ENCODE data around the gene LCLAT1.
"Not testable (repeated sequence)": the region's sequence is repeated elsewhere in the genome, so short reads cannot be mapped to it uniquely, and the experiment has no call there.

The LCLAT1 gene

GRCh38 chr2:30504731-30505130, 57.7 kb downstream of the LCLAT1 start:
- Mint-ChIP-seq H3K9me3 (ENCODE audit: low read depth) (peaks cover 3% of the 10 kb centered on the region), H3K36me3 (peaks cover 20% of the 10 kb centered on the region), H3K27ac (peak overlapping the region; percentile 93), H3K4me3 (no peak overlapping the region), H3K27me3 (no peaks in the 10 kb centered on the region), H3K4me1 (ENCODE audit: low read depth) (peaks cover 63% of the 10 kb centered on the region)

- H3K4me1 Mint-ChIP-seq (ENCODE audit: low read depth) = peaks cover 72% of the 10 kb centered on the region
- H3K4me3 Mint-ChIP-seq = no peak overlapping the region
- peak overlapping the region; percentile 93 for H3K27ac Mint-ChIP-seq
- peaks cover 18% of the 10 kb centered on the region for H3K36me3 Mint-ChIP-seq
- no peaks in the 10 kb centered on the region for H3K9me3 Mint-ChIP-seq (ENCODE audit: low read depth)
- H3K27me3 Mint-ChIP-seq = no peaks in the 10 kb centered on the region
These were observed 58.6 kb downstream of the LCLAT1 start for GRCh38 chr2:30505500-30506180.

GRCh38 chr2:30507460-30507859, 60.4 kb downstream of the LCLAT1 start:
- not testable (repeated sequence) for H3K27ac Mint-ChIP-seq; H3K9me3 Mint-ChIP-seq (ENCODE audit: low read depth); H3K4me3 Mint-ChIP-seq; H3K27me3 Mint-ChIP-seq; H3K36me3 Mint-ChIP-seq
- peaks cover 81% of the 10 kb centered on the region for H3K4me1 Mint-ChIP-seq (ENCODE audit: low read depth)

- H3K4me3 Mint-ChIP-seq = no peak overlapping the region
- peaks cover 78% of the 10 kb centered on the region for H3K4me1 Mint-ChIP-seq (ENCODE audit: low read depth)
These were observed 62.7 kb downstream of the LCLAT1 start for GRCh38 chr2:30509716-30510115.

GRCh38 chr2:30510409-30510808, 63.4 kb downstream of the LCLAT1 start:
- peaks cover 77% of the 10 kb centered on the region for H3K4me1 Mint-ChIP-seq (ENCODE audit: low read depth)
- no peaks in the 10 kb centered on the region for H3K9me3 Mint-ChIP-seq (ENCODE audit: low read depth)
- H3K4me3 Mint-ChIP-seq = no peak overlapping the region
- no peaks in the 10 kb centered on the region for H3K27me3 Mint-ChIP-seq
- H3K36me3 Mint-ChIP-seq = peaks cover 14% of the 10 kb centered on the region
- H3K27ac Mint-ChIP-seq = no peak overlapping the region

More at GRCh38 chr2:30509716-30510115, 62.7 kb downstream of the LCLAT1 start:
- Mint-ChIP-seq H3K27me3 (no peaks in the 10 kb centered on the region), H3K27ac (no peak overlapping the region), H3K9me3 (ENCODE audit: low read depth) (no peaks in the 10 kb centered on the region), H3K36me3 (peaks cover 10% of the 10 kb centered on the region)

- Mint-ChIP-seq H3K36me3 (peaks cover 19% of the 10 kb centered on the region), H3K4me3 (no peak overlapping the region), H3K4me1 (ENCODE audit: low read depth) (peaks cover 69% of the 10 kb centered on the region), H3K9me3 (ENCODE audit: low read depth) (no peaks in the 10 kb centered on the region), H3K27me3 (no peaks in the 10 kb centered on the region), H3K27ac (no peak overlapping the region)
These were observed 64.4 kb downstream of the LCLAT1 start for GRCh38 chr2:30511122-30512083.

GRCh38 chr2:30512243-30512886, 65.3 kb downstream of the LCLAT1 start:
- Mint-ChIP-seq H3K36me3 (peaks cover 20% of the 10 kb centered on the region), H3K27me3 (no peaks in the 10 kb centered on the region), H3K4me3 (no peak overlapping the region)

GRCh38 chr2:30513649-30514048, 66.6 kb downstream of the LCLAT1 start:
- Mint-ChIP-seq H3K36me3 (peaks cover 21% of the 10 kb centered on the region), H3K4me1 (ENCODE audit: low read depth) (peaks cover 56% of the 10 kb centered on the region), H3K27ac (peak overlapping the region; percentile 47)
- H3K9me3 Mint-ChIP-seq (ENCODE audit: low read depth); H3K4me3 Mint-ChIP-seq; H3K27me3 Mint-ChIP-seq: not testable (repeated sequence)

More at GRCh38 chr2:30512243-30512886, 65.3 kb downstream of the LCLAT1 start:
- Mint-ChIP-seq H3K27ac (no peak overlapping the region), H3K9me3 (ENCODE audit: low read depth) (no peaks in the 10 kb centered on the region), H3K4me1 (ENCODE audit: low read depth) (peaks cover 67% of the 10 kb centered on the region)

- no peak overlapping the region for H3K4me3 Mint-ChIP-seq
- H3K36me3 Mint-ChIP-seq = peaks cover 21% of the 10 kb centered on the region
- no peaks in the 10 kb centered on the region for H3K27me3 Mint-ChIP-seq
- H3K9me3 Mint-ChIP-seq (ENCODE audit: low read depth) = peaks cover 7% of the 10 kb centered on the region
- H3K27ac Mint-ChIP-seq = no peak overlapping the region
- peaks cover 50% of the 10 kb centered on the region for H3K4me1 Mint-ChIP-seq (ENCODE audit: low read depth)
These were observed 67.2 kb downstream of the LCLAT1 start for GRCh38 chr2:30514134-30514847.

GRCh38 chr2:30514848-30515435, 67.9 kb downstream of the LCLAT1 start:
- Mint-ChIP-seq H3K4me3 (no peak overlapping the region), H3K36me3 (peaks cover 25% of the 10 kb centered on the region), H3K9me3 (ENCODE audit: low read depth) (peaks cover 7% of the 10 kb centered on the region)

GRCh38 chr2:30516166-30516565, 69.1 kb downstream of the LCLAT1 start:
- peaks cover 30% of the 10 kb centered on the region for H3K36me3 Mint-ChIP-seq

More at GRCh38 chr2:30514848-30515435, 67.9 kb downstream of the LCLAT1 start:
- no peaks in the 10 kb centered on the region for H3K27me3 Mint-ChIP-seq
- H3K4me1 Mint-ChIP-seq (ENCODE audit: low read depth) = peaks cover 46% of the 10 kb centered on the region
- peak overlapping the region; percentile 30 for H3K27ac Mint-ChIP-seq

GRCh38 chr2:30519796-30520195, 72.8 kb downstream of the LCLAT1 start:
- Mint-ChIP-seq H3K4me1 (ENCODE audit: low read depth) (peaks cover 14% of the 10 kb centered on the region), H3K27ac (no peak overlapping the region), H3K36me3 (peaks cover 37% of the 10 kb centered on the region), H3K9me3 (ENCODE audit: low read depth) (peaks cover 10% of the 10 kb centered on the region), H3K4me3 (no peak overlapping the region), H3K27me3 (no peaks in the 10 kb centered on the region)

More at GRCh38 chr2:30516166-30516565, 69.1 kb downstream of the LCLAT1 start:
- Mint-ChIP-seq H3K4me1 (ENCODE audit: low read depth) (peaks cover 34% of the 10 kb centered on the region), H3K27ac (no peak overlapping the region), H3K9me3 (ENCODE audit: low read depth) (peaks cover 7% of the 10 kb centered on the region), H3K27me3 (no peaks in the 10 kb centered on the region), H3K4me3 (no peak overlapping the region)

GRCh38 chr2:30522421-30522820, 75.4 kb downstream of the LCLAT1 start:
- Mint-ChIP-seq H3K36me3 (peaks cover 38% of the 10 kb centered on the region), H3K9me3 (ENCODE audit: low read depth) (peaks cover 17% of the 10 kb centered on the region), H3K4me1 (ENCODE audit: low read depth) (peaks cover 10% of the 10 kb centered on the region), H3K27ac (no peak overlapping the region), H3K4me3 (no peak overlapping the region), H3K27me3 (no peaks in the 10 kb centered on the region)

GRCh38 chr2:30527411-30527810, 80.4 kb downstream of the LCLAT1 start:
- Mint-ChIP-seq H3K4me3 (no peak overlapping the region), H3K4me1 (ENCODE audit: low read depth) (peaks cover 12% of the 10 kb centered on the region), H3K27ac (no peak overlapping the region), H3K27me3 (no peaks in the 10 kb centered on the region), H3K36me3 (peaks cover 19% of the 10 kb centered on the region), H3K9me3 (ENCODE audit: low read depth) (peaks cover 7% of the 10 kb centered on the region)

Data from activated naive CD8-positive, alpha-beta T cell (primary cell).